ENCODE data around the gene SPOCK3.

DNA sequence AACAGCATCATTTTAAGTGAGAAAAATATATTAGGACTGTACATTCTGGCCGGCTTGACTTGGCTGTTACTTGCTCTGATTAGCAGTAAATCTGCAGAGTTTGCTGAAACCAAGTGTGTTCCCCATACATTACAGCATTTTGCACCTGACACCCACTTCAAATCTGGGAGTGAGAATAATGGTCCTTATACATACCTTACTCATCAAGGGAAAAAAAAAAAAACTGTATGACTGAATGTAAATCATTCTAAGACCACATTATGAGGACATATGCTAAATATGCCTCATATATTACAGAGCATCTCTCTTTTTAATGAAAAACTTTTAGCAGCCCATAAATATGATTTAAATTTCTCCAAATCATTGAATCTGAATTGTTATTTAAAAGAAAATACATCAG lies 406.7 kb downstream of the SPOCK3 start:
- no peak for TF ChIP-seq EZH2 (IDR thresholded peaks at IDR 0.05; ENCODE audit: low read length, unreplicated experiment)
- TF ChIP-seq, protein P1, sequence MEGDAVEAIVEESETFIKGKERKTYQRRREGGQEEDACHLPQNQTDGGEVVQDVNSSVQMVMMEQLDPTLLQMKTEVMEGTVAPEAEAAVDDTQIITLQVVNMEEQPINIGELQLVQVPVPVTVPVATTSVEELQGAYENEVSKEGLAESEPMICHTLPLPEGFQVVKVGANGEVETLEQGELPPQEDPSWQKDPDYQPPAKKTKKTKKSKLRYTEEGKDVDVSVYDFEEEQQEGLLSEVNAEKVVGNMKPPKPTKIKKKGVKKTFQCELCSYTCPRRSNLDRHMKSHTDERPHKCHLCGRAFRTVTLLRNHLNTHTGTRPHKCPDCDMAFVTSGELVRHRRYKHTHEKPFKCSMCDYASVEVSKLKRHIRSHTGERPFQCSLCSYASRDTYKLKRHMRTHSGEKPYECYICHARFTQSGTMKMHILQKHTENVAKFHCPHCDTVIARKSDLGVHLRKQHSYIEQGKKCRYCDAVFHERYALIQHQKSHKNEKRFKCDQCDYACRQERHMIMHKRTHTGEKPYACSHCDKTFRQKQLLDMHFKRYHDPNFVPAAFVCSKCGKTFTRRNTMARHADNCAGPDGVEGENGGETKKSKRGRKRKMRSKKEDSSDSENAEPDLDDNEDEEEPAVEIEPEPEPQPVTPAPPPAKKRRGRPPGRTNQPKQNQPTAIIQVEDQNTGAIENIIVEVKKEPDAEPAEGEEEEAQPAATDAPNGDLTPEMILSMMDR (conservative IDR thresholded peaks at IDR 0.05; ENCODE audit: low read depth, low read length): no peak

Measured in PC-3 (cell line).